NB4 (cell line): ENCODE data around the gene TRMT1.

Experiments
- POLR2A ChIP-seq: IDR thresholded peaks from 2 replicates; pipeline ENCODE4 v1.6.1; 2011; ENCODE audit warnings: mild to moderate bottlenecking; ENCODE audit not compliant: insufficient read length; ENCODE audit errors: extremely low read depth
- TF ChIP-seq, protein P1 (sequence below): IDR thresholded peaks from one replicate; pipeline ENCODE4 v1.5.1; 2012; ENCODE audit warnings: low read depth, low read length
- TF ChIP-seq, protein P2 (sequence below): IDR thresholded peaks from 2 replicates; pipeline ENCODE4 v1.6.1; 2011; ENCODE audit warnings: low read depth, low read length

DNA sequence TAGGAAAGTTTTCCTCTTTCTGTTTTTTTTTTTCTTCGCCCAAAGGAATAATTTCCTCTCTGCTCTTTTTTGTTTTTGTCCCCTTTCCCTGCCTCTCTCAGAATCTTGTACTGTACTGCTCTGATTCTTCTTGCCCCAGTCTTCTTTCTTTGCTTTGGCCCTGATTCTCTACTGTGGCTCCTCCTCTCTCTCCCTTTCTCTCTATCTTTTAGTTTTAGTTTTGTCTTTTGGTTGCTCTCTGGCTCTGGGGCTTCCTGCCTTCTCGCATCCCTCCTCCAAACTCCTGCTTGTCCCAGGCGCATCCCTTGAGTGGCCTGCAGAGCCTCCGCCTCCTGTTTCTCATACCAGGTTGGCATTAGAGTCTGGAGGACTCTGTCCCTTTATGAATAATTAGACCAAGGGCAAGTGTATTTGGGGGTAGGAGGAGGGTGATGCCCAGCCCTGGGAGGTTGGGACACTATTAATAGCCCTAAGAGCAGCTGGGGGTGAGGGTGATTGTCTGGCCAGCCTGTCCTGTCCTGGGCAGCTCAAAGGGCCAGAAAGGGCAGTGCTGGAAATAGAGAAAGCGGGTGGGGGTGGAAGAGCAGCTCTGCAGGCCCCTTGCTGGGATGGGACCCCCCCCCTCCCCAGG is 53.0 kb downstream of the TRMT1 start:
- TF ChIP-seq, protein P1, sequence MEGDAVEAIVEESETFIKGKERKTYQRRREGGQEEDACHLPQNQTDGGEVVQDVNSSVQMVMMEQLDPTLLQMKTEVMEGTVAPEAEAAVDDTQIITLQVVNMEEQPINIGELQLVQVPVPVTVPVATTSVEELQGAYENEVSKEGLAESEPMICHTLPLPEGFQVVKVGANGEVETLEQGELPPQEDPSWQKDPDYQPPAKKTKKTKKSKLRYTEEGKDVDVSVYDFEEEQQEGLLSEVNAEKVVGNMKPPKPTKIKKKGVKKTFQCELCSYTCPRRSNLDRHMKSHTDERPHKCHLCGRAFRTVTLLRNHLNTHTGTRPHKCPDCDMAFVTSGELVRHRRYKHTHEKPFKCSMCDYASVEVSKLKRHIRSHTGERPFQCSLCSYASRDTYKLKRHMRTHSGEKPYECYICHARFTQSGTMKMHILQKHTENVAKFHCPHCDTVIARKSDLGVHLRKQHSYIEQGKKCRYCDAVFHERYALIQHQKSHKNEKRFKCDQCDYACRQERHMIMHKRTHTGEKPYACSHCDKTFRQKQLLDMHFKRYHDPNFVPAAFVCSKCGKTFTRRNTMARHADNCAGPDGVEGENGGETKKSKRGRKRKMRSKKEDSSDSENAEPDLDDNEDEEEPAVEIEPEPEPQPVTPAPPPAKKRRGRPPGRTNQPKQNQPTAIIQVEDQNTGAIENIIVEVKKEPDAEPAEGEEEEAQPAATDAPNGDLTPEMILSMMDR, result no peak
- no peak for TF ChIP-seq POLR2A
- TF ChIP-seq, protein P2, sequence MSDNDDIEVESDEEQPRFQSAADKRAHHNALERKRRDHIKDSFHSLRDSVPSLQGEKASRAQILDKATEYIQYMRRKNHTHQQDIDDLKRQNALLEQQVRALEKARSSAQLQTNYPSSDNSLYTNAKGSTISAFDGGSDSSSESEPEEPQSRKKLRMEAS, result no peak
